Thoracic aorta (tissue), 2 donors: ENCODE results near the gene THRAP3. TPM values are rescaled to one million over a fixed set of nuclear protein-coding genes. Genes with fewer than 3 reads are reported as not detected.

Source experiments
- ATAC-seq: fragments of 150-250 bp; one replicate; pipeline ENCODE4 v1.8.0; 2017; ENCODE audit warnings: low read depth; ENCODE audit not compliant: insufficient number of reproducible peaks, low FRiP score
- DNase-seq: peaks from one replicate; pipeline ENCODE4 v3.0.0-alpha.2; 2020; ENCODE audit warnings: low spot score
- H3K27ac ChIP-seq, 2 donors: fragments of 200-600 bp; sonication (generic); 1 replicate in 1 of 2; 2 replicates in 1 of 2; pipeline ENCODE4 v1.5.1; 2016; ENCODE audit warnings: mild to moderate bottlenecking in 2 of 2, moderate library complexity in 2 of 2
- H3K27me3 ChIP-seq: fragments of 200-600 bp; sonication (generic); replicated peaks from 2 replicates; pipeline ENCODE4 v1.6.0; 2016; ENCODE audit warnings: mild to moderate bottlenecking; ENCODE audit not compliant: insufficient read depth
- H3K36me3 ChIP-seq: fragments of 200-600 bp; sonication (generic); one replicate; pipeline ENCODE4 v1.5.1; 2016
- H3K4me1 ChIP-seq, 2 donors: fragments of 200-600 bp; sonication (generic); 1 replicate in 1 of 2; 2 replicates in 1 of 2; pipeline versions ENCODE4 v1.5.1 to v1.6.0; 2016; ENCODE audit warnings: low read depth in 2 of 2, mild to moderate bottlenecking in 1 of 2; ENCODE audit not compliant: control insufficient read depth in 1 of 2
- H3K4me3 ChIP-seq: fragments of 200-600 bp; sonication (generic); 2 replicates; pipeline ENCODE4 v1.5.1; 2016; ENCODE audit warnings: mild to moderate bottlenecking
- H3K9me3 ChIP-seq: fragments of 200-600 bp; sonication (generic); 2 replicates; pipeline ENCODE4 v1.5.1; 2016
- total RNA-seq, 2 donors: library from RNA; depleted of rRNA; stranded (reverse); fragments of >200 nt; gene quantifications; one replicate each; pipeline versions ENCODE4 v1.1.0 to v1.2.3, GENCODE V29; 2016
- TF ChIP-seq, protein P1 (sequence below): fragments of 200-600 bp; sonication (generic); IDR thresholded peaks from one replicate; pipeline ENCODE4 v1.5.1; 2019; ENCODE audit warnings: antibody characterized with exemption

Gene THRAP3
- total RNA-seq, 2 donors from 2014 or later: 49.3 to 111 TPM

DNA sequence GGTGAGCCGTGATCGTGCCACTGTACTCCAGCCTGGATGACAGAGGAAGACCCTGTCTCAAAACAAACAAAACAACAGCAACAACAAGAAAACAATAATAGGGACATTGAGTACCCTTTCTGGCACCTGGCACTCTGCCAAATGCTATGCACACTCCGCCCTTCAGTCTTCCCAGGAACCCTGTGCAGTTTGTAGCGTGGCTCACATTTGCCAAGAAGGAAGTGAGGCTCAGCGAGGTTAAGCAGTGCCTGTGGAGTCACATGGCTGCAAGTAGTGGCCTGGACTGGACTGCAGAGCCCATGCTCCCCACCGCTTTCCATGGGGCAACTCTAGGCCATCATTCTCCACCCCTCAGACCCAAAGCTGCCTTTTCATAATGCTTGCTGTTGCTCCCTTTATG is 104.5 kb downstream of the THRAP3 start:
- peaks cover 7 to 9% of the 10 kb centered on the region in 2 donors for H3K4me1 ChIP-seq
- H3K27me3 ChIP-seq: no peaks in the 10 kb centered on the region
- DNase-seq (no peak), ATAC-seq (no peak)
- no peaks in the 10 kb centered on the region for H3K9me3 ChIP-seq
- no peaks in the 10 kb centered on the region for H3K36me3 ChIP-seq
- TF ChIP-seq, protein P1, sequence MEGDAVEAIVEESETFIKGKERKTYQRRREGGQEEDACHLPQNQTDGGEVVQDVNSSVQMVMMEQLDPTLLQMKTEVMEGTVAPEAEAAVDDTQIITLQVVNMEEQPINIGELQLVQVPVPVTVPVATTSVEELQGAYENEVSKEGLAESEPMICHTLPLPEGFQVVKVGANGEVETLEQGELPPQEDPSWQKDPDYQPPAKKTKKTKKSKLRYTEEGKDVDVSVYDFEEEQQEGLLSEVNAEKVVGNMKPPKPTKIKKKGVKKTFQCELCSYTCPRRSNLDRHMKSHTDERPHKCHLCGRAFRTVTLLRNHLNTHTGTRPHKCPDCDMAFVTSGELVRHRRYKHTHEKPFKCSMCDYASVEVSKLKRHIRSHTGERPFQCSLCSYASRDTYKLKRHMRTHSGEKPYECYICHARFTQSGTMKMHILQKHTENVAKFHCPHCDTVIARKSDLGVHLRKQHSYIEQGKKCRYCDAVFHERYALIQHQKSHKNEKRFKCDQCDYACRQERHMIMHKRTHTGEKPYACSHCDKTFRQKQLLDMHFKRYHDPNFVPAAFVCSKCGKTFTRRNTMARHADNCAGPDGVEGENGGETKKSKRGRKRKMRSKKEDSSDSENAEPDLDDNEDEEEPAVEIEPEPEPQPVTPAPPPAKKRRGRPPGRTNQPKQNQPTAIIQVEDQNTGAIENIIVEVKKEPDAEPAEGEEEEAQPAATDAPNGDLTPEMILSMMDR: no peak
- no peak overlapping the region for H3K4me3 ChIP-seq
- H3K27ac ChIP-seq: no peak overlapping the region

DNA sequence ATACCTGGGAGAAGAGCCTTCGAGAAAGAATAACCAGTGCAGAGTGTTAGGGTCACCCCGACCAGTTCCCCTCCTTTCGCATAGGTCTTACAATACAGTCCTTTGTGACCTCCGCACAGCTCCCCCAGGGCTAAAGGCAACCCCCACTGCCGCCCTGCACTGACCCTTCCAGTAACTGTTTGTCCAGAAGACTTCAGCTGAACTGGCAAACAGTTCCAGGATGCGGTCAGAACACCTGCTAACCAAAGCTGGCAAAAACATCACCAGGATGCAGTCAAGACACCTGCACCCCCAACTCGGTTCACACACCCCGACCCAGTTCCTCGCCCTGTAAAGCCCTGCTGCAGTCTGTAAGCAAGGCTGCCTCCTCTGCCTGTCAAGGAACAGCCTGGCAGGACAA is 105.6 kb downstream of the THRAP3 start:
- no peaks in the 10 kb centered on the region for H3K4me1 ChIP-seq
- H3K9me3 ChIP-seq: no peaks in the 10 kb centered on the region
- H3K27ac ChIP-seq: no peak overlapping the region
- no peaks in the 10 kb centered on the region for H3K27me3 ChIP-seq
- ATAC-seq (no peak), DNase-seq (no peak)
- TF ChIP-seq, protein P1: no peak
- no peaks in the 10 kb centered on the region for H3K36me3 ChIP-seq
- H3K4me3 ChIP-seq: no peak overlapping the region

DNA sequence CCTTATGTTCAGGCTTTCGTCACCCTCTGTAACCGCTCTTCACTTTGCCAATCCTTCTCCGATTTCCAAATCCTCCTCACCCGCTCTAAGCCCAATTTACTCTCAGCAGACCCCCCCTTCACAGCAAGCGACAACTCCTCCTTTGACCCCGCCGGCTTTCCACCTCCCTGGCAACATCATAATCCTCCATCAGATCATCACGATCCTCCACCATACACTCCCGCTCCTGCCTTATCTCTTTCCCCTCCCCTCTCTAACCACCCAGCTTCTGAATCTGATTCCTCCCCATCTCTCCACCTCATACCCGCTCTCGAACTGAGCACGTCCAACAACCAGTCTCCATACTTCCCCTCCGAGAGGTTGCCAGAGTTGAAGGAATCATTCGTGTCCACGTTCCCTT is 106.7 kb downstream of the THRAP3 start:
- ATAC-seq (no peak), DNase-seq (no peak)
- TF ChIP-seq, protein P1: no peak
- Histone ChIP-seq H3K9me3 (no peaks in the 10 kb centered on the region), H3K4me3 (no peak overlapping the region), H3K27me3 (no peaks in the 10 kb centered on the region), H3K36me3 (no peaks in the 10 kb centered on the region), H3K4me1 (no peaks in the 10 kb centered on the region), H3K27ac (no peak overlapping the region)

DNA sequence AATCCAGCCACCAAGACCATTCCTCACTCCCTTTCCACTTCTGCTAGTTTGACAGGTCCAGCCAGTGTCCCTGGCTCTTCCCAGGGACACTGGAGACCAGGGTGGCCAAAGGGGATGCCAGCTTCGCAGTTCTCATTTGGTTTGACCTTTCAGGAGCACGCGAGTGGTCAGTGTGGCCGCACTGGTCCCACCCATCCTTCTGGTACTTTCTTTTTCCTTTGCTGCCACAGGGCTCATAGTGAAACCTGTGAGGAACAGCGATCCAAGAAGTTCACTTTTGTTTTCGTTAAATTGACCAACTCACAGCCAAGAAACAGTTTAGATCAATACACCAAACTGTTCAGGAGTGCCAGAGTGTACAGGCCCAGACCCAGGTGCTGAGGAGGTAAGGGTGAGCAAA is 113.6 kb downstream of the THRAP3 start:
- H3K27me3 ChIP-seq: no peaks in the 10 kb centered on the region
- H3K9me3 ChIP-seq: no peaks in the 10 kb centered on the region
- DNase-seq: no peak
- peaks cover 0 to under 1% of the 10 kb centered on the region in 2 donors for H3K4me1 ChIP-seq
- no peak for ATAC-seq
- peaks cover 19% of the 10 kb centered on the region for H3K36me3 ChIP-seq
- no peak overlapping the region for H3K4me3 ChIP-seq
- no peak overlapping the region for H3K27ac ChIP-seq
- TF ChIP-seq, protein P1: no peak

DNA sequence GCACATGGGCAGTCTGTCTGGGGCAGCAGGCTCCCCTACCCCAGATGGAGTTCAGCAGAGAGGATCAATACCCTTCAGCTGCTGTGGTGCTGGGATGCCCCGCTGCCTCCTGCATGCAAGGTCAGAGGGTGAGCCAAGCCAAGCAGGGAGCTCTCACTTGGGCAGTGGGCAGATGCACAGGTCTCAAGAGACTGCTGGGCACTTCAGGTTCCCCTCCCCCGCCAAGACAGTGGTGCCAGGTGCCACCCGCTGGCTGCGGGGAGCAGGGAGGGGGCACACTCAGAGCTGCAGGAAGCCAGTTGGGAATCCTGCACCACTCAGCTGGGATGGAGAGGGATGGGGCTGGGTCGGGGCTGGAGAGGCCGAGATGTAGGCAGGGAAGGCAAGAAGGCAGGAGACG is 115.0 kb downstream of the THRAP3 start:
- no peak overlapping the region for H3K27ac ChIP-seq
- H3K9me3 ChIP-seq: no peaks in the 10 kb centered on the region
- TF ChIP-seq, protein P1: no peak
- peaks cover 7 to 10% of the 10 kb centered on the region in 2 donors for H3K4me1 ChIP-seq
- no peak for DNase-seq
- H3K27me3 ChIP-seq: no peaks in the 10 kb centered on the region
- H3K4me3 ChIP-seq: no peak overlapping the region
- peaks cover 25% of the 10 kb centered on the region for H3K36me3 ChIP-seq
- ATAC-seq: no peak
